Ishikawa (cell line): Measurements from ENCODE around the gene KIFC3.
A peak's percentile ranks its signal among the peaks of the same experiment; 100 is the strongest.

Experiments
- CEBPB ChIP-seq: IDR thresholded peaks from 2 replicates; pipeline ENCODE4 v1.6.1; 2012
- CREB1 ChIP-seq: IDR thresholded peaks from 2 replicates; pipeline ENCODE4 v1.6.1; 2012; ENCODE audit warnings: low read depth
- EGR1 ChIP-seq: IDR thresholded peaks from 2 replicates; pipeline ENCODE4 v1.6.1; 2012
- EP300 ChIP-seq: IDR thresholded peaks from 2 replicates; pipeline ENCODE4 v1.6.1; 2012; ENCODE audit warnings: borderline replicate concordance
- FOXM1 ChIP-seq: IDR thresholded peaks from 2 replicates; pipeline ENCODE4 v1.6.1; 2012; ENCODE audit warnings: low read depth, borderline replicate concordance
- MAX ChIP-seq: IDR thresholded peaks from 2 replicates; pipeline ENCODE4 v1.6.1; 2012
- NFIC ChIP-seq: IDR thresholded peaks from 2 replicates; pipeline ENCODE4 v1.6.1; 2012
- RAD21 ChIP-seq: IDR thresholded peaks from 2 replicates; pipeline ENCODE4 v1.6.1; 2012; ENCODE audit warnings: low read depth
- REST ChIP-seq: IDR thresholded peaks from 2 replicates; pipeline ENCODE4 v1.6.1; 2012; ENCODE audit warnings: low read depth, mild to moderate bottlenecking
- TAF1 ChIP-seq: IDR thresholded peaks from 2 replicates; pipeline ENCODE4 v1.6.1; 2012; ENCODE audit warnings: low read depth, mild to moderate bottlenecking
- TCF12 ChIP-seq: IDR thresholded peaks from 2 replicates; pipeline ENCODE4 v1.6.1; 2012; ENCODE audit warnings: low read depth
- TEAD4 ChIP-seq: IDR thresholded peaks from 2 replicates; pipeline ENCODE4 v1.6.1; 2012
- YY1 ChIP-seq: IDR thresholded peaks from 2 replicates; pipeline ENCODE4 v1.6.1; 2012; ENCODE audit warnings: low read depth
- ZBTB7A ChIP-seq: IDR thresholded peaks from 2 replicates; pipeline ENCODE4 v1.6.1; 2012; ENCODE audit warnings: low read depth
- TF ChIP-seq, protein P1 (sequence below): IDR thresholded peaks from 2 replicates; pipeline ENCODE4 v1.6.1; 2012

The KIFC3 gene

DNA sequence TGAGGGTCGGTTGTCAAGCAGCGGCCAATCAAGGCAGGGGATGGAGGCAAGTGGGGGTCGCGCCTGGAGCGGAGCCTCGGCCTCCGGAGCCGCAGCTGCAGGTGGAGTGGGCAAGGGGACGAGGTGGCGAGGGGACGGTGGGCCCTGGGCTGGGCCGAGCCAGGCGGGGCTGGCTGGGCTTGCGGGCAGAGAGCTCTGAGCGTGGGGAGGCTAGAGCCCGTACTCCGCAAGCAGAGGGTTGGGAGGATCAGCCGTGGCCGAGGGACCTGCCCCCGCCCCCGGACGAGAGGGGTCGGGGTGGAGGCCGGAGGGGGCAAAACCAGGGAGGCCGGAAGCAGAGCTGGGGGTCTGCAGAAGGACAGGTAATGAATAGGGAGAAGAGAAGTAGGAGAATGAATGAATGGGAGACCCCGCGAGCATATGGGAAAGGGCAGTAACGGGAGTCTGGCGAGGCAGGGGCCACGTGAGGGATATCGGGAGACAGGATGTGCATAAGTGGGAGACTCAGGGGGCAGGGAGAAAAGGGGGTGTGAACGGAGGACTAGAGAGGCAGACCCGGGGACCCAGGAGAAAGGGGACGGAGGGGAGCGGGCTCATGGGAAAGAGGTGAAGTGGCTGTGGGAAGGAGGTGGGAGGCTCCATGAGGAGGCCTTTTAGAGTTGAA is 66.4 kb downstream of the KIFC3 start, which contains the start of gene KATNB1:
TSS of gene KATNB1 (plus strand) at position 16 of the 664 bp plus-strand sequence. CDS start 1,474 bp downstream, outside the sequence.
- TF ChIP-seq, protein P1, sequence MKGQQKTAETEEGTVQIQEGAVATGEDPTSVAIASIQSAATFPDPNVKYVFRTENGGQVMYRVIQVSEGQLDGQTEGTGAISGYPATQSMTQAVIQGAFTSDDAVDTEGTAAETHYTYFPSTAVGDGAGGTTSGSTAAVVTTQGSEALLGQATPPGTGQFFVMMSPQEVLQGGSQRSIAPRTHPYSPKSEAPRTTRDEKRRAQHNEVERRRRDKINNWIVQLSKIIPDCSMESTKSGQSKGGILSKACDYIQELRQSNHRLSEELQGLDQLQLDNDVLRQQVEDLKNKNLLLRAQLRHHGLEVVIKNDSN: peak; percentile 39; the same call in 1 of the 2 replicates
- TF ChIP-seq MAX (peak; percentile 59; the same call in 1 of the 2 replicates), TEAD4 (no peak), CREB1 (no peak), ZBTB7A (peak; percentile 40; the same call in 1 of the 2 replicates)

GRCh38 chr16:57734925-57735754 is 67.2 kb downstream of the KIFC3 start:
- no peak for TF ChIP-seq NFIC
- TF ChIP-seq REST: no peak
- TF ChIP-seq TAF1: peak; percentile 75
- TF ChIP-seq FOXM1: peak; percentile 68; the same call in 1 of the 2 replicates
- peak; percentile 99 for TF ChIP-seq YY1
- TF ChIP-seq ZBTB7A: no peak
- peak; percentile 42; the same call in 1 of the 2 replicates for TF ChIP-seq MAX
- TF ChIP-seq, protein P1: no peak
- no peak; the same call in 1 of the 2 replicates for TF ChIP-seq TEAD4
- TF ChIP-seq TCF12: no peak
- 0 out of 2 replicates have a peak, but pooled peaks have one; percentile 41 for TF ChIP-seq CEBPB
- no peak for TF ChIP-seq RAD21
- TF ChIP-seq EP300: no peak
- no peak; the same call in 1 of the 2 replicates for TF ChIP-seq EGR1
- peak; percentile 55; the same call in 1 of the 2 replicates for TF ChIP-seq CREB1

DNA sequence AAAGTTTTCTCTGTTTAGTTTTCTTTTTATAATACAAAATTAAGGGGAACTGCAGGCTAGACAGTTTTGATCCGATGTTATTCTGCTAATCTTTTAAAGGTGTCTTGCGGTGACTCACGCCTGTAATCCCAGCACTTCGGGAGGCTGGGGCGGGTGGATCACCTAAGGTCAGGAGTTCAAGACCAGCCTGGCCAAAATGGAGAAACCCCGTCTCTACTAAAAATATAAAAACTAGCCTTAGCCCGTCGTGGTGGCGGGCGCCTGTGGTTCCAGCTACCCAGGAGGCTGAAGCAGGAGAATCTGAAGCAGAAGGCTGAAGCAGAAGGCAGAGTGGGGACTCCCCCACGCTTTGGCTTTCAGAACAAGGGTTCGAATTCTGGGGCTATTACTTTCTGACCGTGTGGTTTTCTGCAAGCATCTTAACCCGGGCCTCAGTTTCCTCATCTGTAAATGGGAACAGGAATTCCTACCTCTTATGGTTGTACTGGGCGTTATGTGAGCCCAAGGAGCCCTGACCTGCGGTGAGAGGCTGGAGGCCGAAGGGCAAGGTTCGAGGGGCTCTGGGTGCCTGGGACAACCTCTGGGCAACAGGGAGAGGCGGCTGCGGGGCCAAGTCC is 67.9 kb downstream of the KIFC3 start:
- TF ChIP-seq REST: no peak
- no peak for TF ChIP-seq CEBPB
- TF ChIP-seq FOXM1: no peak
- no peak; the same call in 1 of the 2 replicates for TF ChIP-seq MAX
- no peak for TF ChIP-seq NFIC
- TF ChIP-seq TAF1: no peak
- TF ChIP-seq TEAD4: no peak
- TF ChIP-seq EP300: no peak

- no peak for TF ChIP-seq TEAD4
- TF ChIP-seq EP300: no peak
- no peak for TF ChIP-seq MAX
- TF ChIP-seq RAD21: no peak
- no peak for TF ChIP-seq TCF12
- TF ChIP-seq REST: no peak
- TF ChIP-seq, protein P1: no peak
- TF ChIP-seq TAF1: no peak
- TF ChIP-seq YY1: no peak
- no peak for TF ChIP-seq CEBPB
- no peak for TF ChIP-seq NFIC
- TF ChIP-seq FOXM1: no peak
- no peak for TF ChIP-seq EGR1
- no peak for TF ChIP-seq ZBTB7A
- TF ChIP-seq CREB1: no peak
Observed at GRCh38 chr16:57732714-57733113, 69.6 kb downstream of the KIFC3 start.
